Parathyroid adenoma (tissue), 2 donors: ENCODE data around the gene SMG9.

Experiments
- H2AFZ ChIP-seq: fragments of 300-600 bp; sonication (generic); one replicate; pipeline ENCODE4 v1.7.0; 2017; ENCODE audit warnings: antibody characterized with exemption, mild to moderate bottlenecking
- H3K27ac ChIP-seq: fragments of 300-600 bp; sonication (generic); one replicate; pipeline ENCODE4 v1.7.0; 2017
- H3K27me3 ChIP-seq: fragments of 300-600 bp; sonication (generic); one replicate; pipeline ENCODE4 v1.7.0; 2017; ENCODE audit warnings: low read length; ENCODE audit not compliant: control insufficient read depth, insufficient read depth
- H3K36me3 ChIP-seq: fragments of 300-600 bp; sonication (generic); one replicate; pipeline ENCODE4 v1.7.0; 2017; ENCODE audit warnings: low read length; ENCODE audit not compliant: control insufficient read depth, insufficient read depth
- H3K4me1 ChIP-seq: fragments of 300-600 bp; sonication (generic); one replicate; pipeline ENCODE4 v1.7.0; 2017; ENCODE audit warnings: control low read depth
- H3K4me2 ChIP-seq: fragments of 300-600 bp; sonication (generic); one replicate; pipeline ENCODE4 v1.7.0; 2017; ENCODE audit warnings: low read length
- H3K4me3 ChIP-seq: fragments of 300-600 bp; sonication (generic); one replicate; pipeline ENCODE4 v1.7.0; 2017; ENCODE audit warnings: low read depth, low read length
- H3K79me2 ChIP-seq: fragments of 300-600 bp; sonication (generic); one replicate; pipeline ENCODE4 v1.7.0; 2017; ENCODE audit warnings: control low read depth
- H3K9ac ChIP-seq: fragments of 300-600 bp; sonication (generic); one replicate; pipeline ENCODE4 v1.7.0; 2017; ENCODE audit warnings: mild to moderate bottlenecking
- H3K9me3 ChIP-seq: fragments of 300-600 bp; sonication (generic); one replicate; pipeline ENCODE4 v1.7.0; 2017; ENCODE audit warnings: low read length; ENCODE audit not compliant: control insufficient read depth
- CTCF ChIP-seq: fragments of 300-600 bp; sonication (generic); IDR thresholded peaks from one replicate; pipeline ENCODE4 v1.7.0; 2017; ENCODE audit warnings: antibody characterized with exemption, mild to moderate bottlenecking
- donor health status: primary hyperparathyroidism.

The SMG9 gene

GRCh38 chr19:43784241-43784980 is 29.6 kb upstream of the SMG9 start:
- Histone ChIP-seq H2AFZ (no peak overlapping the region), H3K4me3 (no peak overlapping the region), H3K9ac (no peak overlapping the region), H3K27ac (no peak overlapping the region), H3K36me3 (no peaks in the 10 kb centered on the region), H3K4me1 (no peaks in the 10 kb centered on the region), H3K9me3 (no peaks in the 10 kb centered on the region), H3K79me2 (no peaks in the 10 kb centered on the region), H3K4me2 (no peak overlapping the region), H3K27me3 (no peaks in the 10 kb centered on the region)
- no peak for TF ChIP-seq CTCF

- no peaks in the 10 kb centered on the region for H3K27me3 ChIP-seq
- H3K4me3 ChIP-seq, result no peak overlapping the region
- H3K4me1 ChIP-seq, result no peaks in the 10 kb centered on the region
- no peaks in the 10 kb centered on the region for H3K9me3 ChIP-seq
- no peak for TF ChIP-seq CTCF
- H2AFZ ChIP-seq, result no peak overlapping the region
- H3K27ac ChIP-seq, result no peak overlapping the region
- no peak overlapping the region for H3K9ac ChIP-seq
- H3K36me3 ChIP-seq, result no peaks in the 10 kb centered on the region
- H3K79me2 ChIP-seq, result no peaks in the 10 kb centered on the region
- H3K4me2 ChIP-seq, result no peak overlapping the region
Observed at GRCh38 chr19:43783636-43784035, 28.9 kb upstream of the SMG9 start.

DNA sequence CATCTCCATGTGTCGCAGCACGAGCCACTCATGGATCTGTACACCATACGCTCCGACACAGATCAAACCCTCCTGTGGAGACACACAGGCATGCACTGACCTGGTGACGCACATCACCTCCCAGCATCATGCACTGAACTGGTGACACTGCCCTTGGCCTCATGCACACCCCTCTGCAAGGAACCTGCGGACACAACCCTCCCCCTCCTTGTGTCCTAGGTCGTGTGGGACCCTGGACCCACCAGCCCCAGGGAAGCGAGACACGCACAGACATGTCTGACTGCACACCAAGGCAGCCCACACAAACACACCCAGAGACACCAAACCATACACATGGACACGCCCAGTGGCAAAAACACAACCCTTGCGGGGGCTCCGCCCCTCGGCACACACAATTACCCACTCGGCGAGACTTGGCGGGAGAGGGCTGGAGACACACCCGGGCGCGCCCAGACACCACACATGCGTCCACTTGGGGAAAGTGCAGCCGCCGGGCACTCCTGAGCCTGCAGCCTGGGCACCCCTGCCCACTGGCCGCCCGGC is 28.0 kb upstream of the SMG9 start:
- Histone ChIP-seq H3K36me3 (no peaks in the 10 kb centered on the region), H3K9ac (no peak overlapping the region), H3K79me2 (no peaks in the 10 kb centered on the region), H3K4me3 (no peak overlapping the region), H3K4me2 (no peak overlapping the region), H3K9me3 (no peaks in the 10 kb centered on the region), H3K4me1 (no peaks in the 10 kb centered on the region), H3K27me3 (no peaks in the 10 kb centered on the region), H2AFZ (no peak overlapping the region), H3K27ac (no peak overlapping the region)
- TF ChIP-seq CTCF, result no peak

- no peak overlapping the region for H3K27ac ChIP-seq
- no peaks in the 10 kb centered on the region for H3K4me1 ChIP-seq
- no peak overlapping the region for H2AFZ ChIP-seq
- TF ChIP-seq CTCF, result no peak
- no peak overlapping the region for H3K4me2 ChIP-seq
- no peaks in the 10 kb centered on the region for H3K79me2 ChIP-seq
- no peaks in the 10 kb centered on the region for H3K36me3 ChIP-seq
- H3K9ac ChIP-seq, result no peak overlapping the region
- H3K4me3 ChIP-seq, result no peak overlapping the region
- H3K27me3 ChIP-seq, result no peaks in the 10 kb centered on the region
- H3K9me3 ChIP-seq, result no peaks in the 10 kb centered on the region
Observed at GRCh38 chr19:43782311-43782660, 27.5 kb upstream of the SMG9 start.
